Measurements from ENCODE around the gene S100A13. TPM values are rescaled to one million over a fixed set of nuclear protein-coding genes. Genes with fewer than 3 reads are reported as not detected.

The S100A13 gene
- total RNA-seq, 4 donors from 2014 or later = 33.8 to 67.8 (median 45.5) TPM

- peaks cover 0 to 32% (median 15%) of the 10 kb centered on the region in 4 donors for H3K36me3 ChIP-seq
- H3K27ac ChIP-seq = no peak overlapping the region
- in situ Hi-C loops (cut with MboI; ENCODE audit: low pct_ligation_motif_present in 1 of 4, low pct_unique_long_range_greater_than_20kb in 1 of 4, low sequenced_read_pairs in 3 of 4) (no loop called here), intact Hi-C loops (cut with DNase I; ENCODE audit: low total_unique reads) (no loop called here)
- H3K27me3 ChIP-seq = no peaks in the 10 kb centered on the region
- H3K4me1 ChIP-seq = peaks cover 0 to 10% (median 4%) of the 10 kb centered on the region in 4 donors
- no peak for DNase-seq
- WGBS, 2 donors (ENCODE audit: low coverage in 1 of 2) = 77 to 81% methylated on average over 3 to 10 of the region's 10 CpGs
- H3K9me3 ChIP-seq = no peaks in the 10 kb centered on the region
- peak in 1 of 3 donors; percentile 28 for TF ChIP-seq POLR2AphosphoS5 (IDR thresholded peaks at IDR 0.05)
- no peak for TF ChIP-seq POLR2A (IDR thresholded peaks at IDR 0.05)
- no peak for TF ChIP-seq CTCF (IDR thresholded peaks at IDR 0.05)
- TF ChIP-seq EP300 (IDR thresholded peaks at IDR 0.05; ENCODE audit: low read depth) = no peak
- no peak overlapping the region for H3K4me3 ChIP-seq
These were observed 20.8 kb upstream of the S100A13 start for GRCh38 chr1:153648000-153648643.

DNA sequence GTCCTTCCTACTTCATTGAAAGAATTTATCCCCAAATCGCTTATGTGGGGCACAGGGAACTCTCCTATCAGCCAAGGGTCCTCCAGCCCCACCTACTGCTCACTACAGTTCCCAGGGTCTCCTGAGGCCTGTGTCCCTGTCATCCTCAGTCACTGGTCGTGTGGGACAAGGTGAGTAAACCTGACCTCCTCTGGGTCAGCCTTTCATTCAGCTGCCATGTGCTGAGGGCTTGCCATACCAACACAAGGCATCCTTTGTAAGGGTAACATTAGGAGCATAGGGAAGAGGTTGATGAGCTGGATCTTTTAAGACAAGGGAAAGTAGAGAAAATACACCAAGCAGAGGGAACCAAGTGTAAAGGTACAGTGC is 20.0 kb upstream of the S100A13 start:
- no peak overlapping the region for H3K4me3 ChIP-seq
- DNase-seq = no peak
- no peak for TF ChIP-seq EP300 (IDR thresholded peaks at IDR 0.05; ENCODE audit: low read depth)
- no peak for TF ChIP-seq CTCF (IDR thresholded peaks at IDR 0.05)
- TF ChIP-seq POLR2AphosphoS5 (IDR thresholded peaks at IDR 0.05) = peak in 2 of 3 donors; percentile 5 to 42
- intact Hi-C loops (cut with DNase I; ENCODE audit: low total_unique reads) = no loop called here
- WGBS, 2 donors (ENCODE audit: low coverage in 1 of 2) = 57 to 73% methylated on average over 2 of the region's 2 CpGs
- no peaks in the 10 kb centered on the region for H3K27me3 ChIP-seq
- no peaks in the 10 kb centered on the region for H3K9me3 ChIP-seq
- no peak overlapping the region for H3K27ac ChIP-seq
- H3K36me3 ChIP-seq = peaks cover 0 to 40% (median 18%) of the 10 kb centered on the region in 4 donors
- in situ Hi-C loops (cut with MboI; ENCODE audit: low pct_ligation_motif_present in 1 of 4, low pct_unique_long_range_greater_than_20kb in 1 of 4, low sequenced_read_pairs in 3 of 4) = no loop called here
- H3K4me1 ChIP-seq = peaks cover 0 to 5% (median under 1%) of the 10 kb centered on the region in 4 donors

DNA sequence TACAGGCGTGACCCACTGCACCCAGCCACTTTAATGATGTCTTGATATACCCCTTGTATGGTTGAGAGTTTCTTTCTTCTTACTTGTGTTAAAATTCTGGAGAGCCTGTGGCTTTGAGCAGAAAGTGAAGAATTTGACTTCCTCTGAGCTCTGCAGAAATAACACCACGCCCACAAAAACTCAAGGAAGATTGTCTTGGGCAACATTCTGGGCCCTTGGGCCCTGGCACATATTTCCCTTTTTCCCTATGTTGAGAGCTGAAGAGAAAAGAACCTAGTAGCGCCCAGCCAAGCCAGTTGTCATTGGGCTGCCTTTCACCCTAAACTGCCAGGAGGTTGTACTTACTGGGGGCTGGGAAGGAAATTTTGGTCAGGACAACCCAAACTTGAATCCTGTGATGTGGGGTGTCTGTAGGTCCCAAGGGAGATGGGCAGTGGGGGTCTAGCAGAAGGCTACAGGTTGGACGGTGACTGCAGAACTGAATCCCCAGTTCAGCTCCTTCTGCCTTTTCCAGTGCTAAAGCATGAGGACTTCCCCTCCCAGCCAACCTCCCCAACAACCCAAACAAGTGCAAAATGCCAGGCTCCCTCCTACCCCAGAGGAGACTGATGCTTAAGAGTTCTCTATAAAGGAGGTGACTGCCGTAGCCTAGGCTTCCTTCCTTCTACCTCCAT is 19.5 kb upstream of the S100A13 start:
- in situ Hi-C loops (cut with MboI; ENCODE audit: low pct_ligation_motif_present in 1 of 4, low pct_unique_long_range_greater_than_20kb in 1 of 4, low sequenced_read_pairs in 3 of 4) = no loop called here
- Histone ChIP-seq H3K27me3 (no peaks in the 10 kb centered on the region), H3K4me1 (peaks cover 0 to 5% (median 0%) of the 10 kb centered on the region in 4 donors), H3K9me3 (no peaks in the 10 kb centered on the region), H3K36me3 (peaks cover 2 to 45% (median 21%) of the 10 kb centered on the region in 4 donors), H3K27ac (no peak overlapping the region), H3K4me3 (no peak overlapping the region)
- TF ChIP-seq EP300 (IDR thresholded peaks at IDR 0.05; ENCODE audit: low read depth) (no peak), POLR2A (IDR thresholded peaks at IDR 0.05) (no peak), CTCF (IDR thresholded peaks at IDR 0.05) (no peak), POLR2AphosphoS5 (IDR thresholded peaks at IDR 0.05) (no peak)
- WGBS, 2 donors (ENCODE audit: low coverage in 1 of 2) = 86 to 93% methylated on average over 2 to 5 of the region's 5 CpGs
- intact Hi-C loops (cut with DNase I; ENCODE audit: low total_unique reads) = no loop called here
- no peak for DNase-seq

- peaks cover 2 to 74% (median 35%) of the 10 kb centered on the region in 4 donors for H3K36me3 ChIP-seq
- DNase-seq = no peak
- intact Hi-C loops (cut with DNase I; ENCODE audit: low total_unique reads) = no loop called here
- H3K9me3 ChIP-seq = no peaks in the 10 kb centered on the region
- H3K27me3 ChIP-seq = no peaks in the 10 kb centered on the region
- TF ChIP-seq CTCF (IDR thresholded peaks at IDR 0.05) (no peak), POLR2A (IDR thresholded peaks at IDR 0.05) (no peak), EP300 (IDR thresholded peaks at IDR 0.05; ENCODE audit: low read depth) (no peak), POLR2AphosphoS5 (IDR thresholded peaks at IDR 0.05) (no peak)
- H3K4me3 ChIP-seq = no peak overlapping the region
- no peak overlapping the region for H3K27ac ChIP-seq
- peaks cover 0 to 5% (median 0%) of the 10 kb centered on the region in 4 donors for H3K4me1 ChIP-seq
- in situ Hi-C loops (cut with MboI; ENCODE audit: low pct_ligation_motif_present in 1 of 4, low pct_unique_long_range_greater_than_20kb in 1 of 4, low sequenced_read_pairs in 3 of 4) = no loop called here
These were observed 16.5 kb upstream of the S100A13 start for GRCh38 chr1:153643816-153644215.
